K562 (cell line): ENCODE data around the gene OTUD5. TPM values are rescaled to one million over a fixed set of nuclear protein-coding genes. Genes with fewer than 3 reads are reported as not detected.

Experiments used
- ARID1B ChIP-seq: fragments of 450-650 bp; IDR thresholded peaks from 2 replicates; pipeline ENCODE4 v1.6.1; 2016; ENCODE audit warnings: antibody characterized with exemption, mild to moderate bottlenecking, inconsistent platforms
- CREB1 ChIP-seq, 2 experiments: sonication (generic) in 1 of 2; formaldehyde crosslinking in 1 of 2; IDR thresholded peaks; 2 replicates each; pipeline versions ENCODE4 v1.6.1 to v1.8.0; 2012 to 2022; ENCODE audit warnings: inconsistent platforms in 1 of 2, mild to moderate bottlenecking in 1 of 2, missing genetic modification reagents in 1 of 2, moderate library complexity in 1 of 2
- HMGN3 ChIP-seq: IDR thresholded peaks from 2 replicates; pipeline ENCODE4 v1.6.1; 2011; ENCODE audit warnings: borderline replicate concordance, low read depth, mild to moderate bottlenecking, mixed read lengths, low read length; ENCODE audit not compliant: insufficient read length; ENCODE audit errors: extremely low read depth
- PHF20 ChIP-seq: fragments of 450-650 bp; IDR thresholded peaks from 2 replicates; pipeline ENCODE4 v1.6.1; 2018; ENCODE audit not compliant: partially characterized antibody
- PML ChIP-seq: IDR thresholded peaks from 2 replicates; pipeline ENCODE4 v1.6.1; 2012; ENCODE audit warnings: low read length, inconsistent platforms
- POLR3G ChIP-seq: IDR thresholded peaks from 2 replicates; pipeline ENCODE4 v1.6.1; 2011; ENCODE audit not compliant: insufficient read length, insufficient replicate concordance; ENCODE audit errors: extremely low read depth
- POU5F1 ChIP-seq: fragments of 150-350 bp; IDR thresholded peaks from 2 replicates; pipeline ENCODE4 v1.6.1; 2014; ENCODE audit warnings: borderline replicate concordance, low read length, low read depth, mild to moderate bottlenecking; ENCODE audit not compliant: partially characterized antibody
- RB1 ChIP-seq: fragments of 450-650 bp; IDR thresholded peaks from 2 replicates; pipeline ENCODE4 v1.6.1; 2017; ENCODE audit warnings: low read depth, mild to moderate bottlenecking
- RFX5 ChIP-seq: IDR thresholded peaks from 2 replicates; pipeline ENCODE4 v1.6.1; 2011; ENCODE audit warnings: low read depth, mild to moderate bottlenecking, improper control_type of control experiment, low read length
- SAP30 ChIP-seq: fragments of 200-600 bp; sonication (generic); IDR thresholded peaks from 2 replicates; pipeline ENCODE4 v1.6.1; 2012; ENCODE audit warnings: borderline replicate concordance, low read depth, mild to moderate bottlenecking, moderate library complexity, low read length, control low read depth, inconsistent platforms; ENCODE audit not compliant: insufficient read depth, poor library complexity, severe bottlenecking
- SMAD4 ChIP-seq: fragments of 250-450 bp; sonication (Bioruptor Pico); conservative IDR thresholded peaks from 2 replicates; pipeline ENCODE4 v1.8.0; 2021; ENCODE audit warnings: inconsistent platforms, mild to moderate bottlenecking, moderate library complexity
- STAG1 ChIP-seq: sonication (generic); formaldehyde crosslinking; IDR thresholded peaks from 2 replicates; pipeline ENCODE4 v1.5.0; 2020; ENCODE audit warnings: missing genetic modification reagents, borderline replicate concordance
- TEAD4 ChIP-seq, 2 experiments: sonication (generic) in 1 of 2; formaldehyde crosslinking in 1 of 2; IDR thresholded peaks; 2 replicates each; pipeline versions ENCODE4 v1.6.1 to v1.8.0; 2012 to 2022; ENCODE audit warnings: borderline replicate concordance in 1 of 2, inconsistent platforms in 1 of 2, low read length in 1 of 2, mild to moderate bottlenecking in 1 of 2, missing genetic modification reagents in 1 of 2
- XRCC5 ChIP-seq: fragments of 200-400 bp; formaldehyde crosslinking; IDR thresholded peaks from 2 replicates; pipeline ENCODE4 v1.6.1; 2017; ENCODE audit warnings: low read depth, mild to moderate bottlenecking, low read length
- ZBTB1 ChIP-seq: sonication (generic); formaldehyde crosslinking; IDR thresholded peaks from 2 replicates; pipeline ENCODE4 v1.8.1; 2023; ENCODE audit warnings: missing genetic modification reagents, low read depth, mild to moderate bottlenecking, borderline replicate concordance
- ZFPM2 ChIP-seq: fragments of 250-450 bp; sonication (Bioruptor Pico); IDR thresholded peaks from 2 replicates; pipeline ENCODE4 v1.5.1; 2022; ENCODE audit warnings: mild to moderate bottlenecking
- ZNF408 ChIP-seq: fragments of 250-450 bp; sonication (Bioruptor Pico); IDR thresholded peaks from 2 replicates; pipeline ENCODE4 v1.4.0; 2020; ENCODE audit warnings: low read depth, mild to moderate bottlenecking, moderate library complexity
- ZNF766 ChIP-seq: fragments of 200-800 bp; sonication (Bioruptor generic); conservative IDR thresholded peaks from 2 replicates; pipeline ENCODE4 v1.6.1; 2016; ENCODE audit warnings: missing genetic modification characterization, missing compliant biosample characterization
- ZNF830 ChIP-seq: fragments of 250-450 bp; sonication (Bioruptor Pico); IDR thresholded peaks from 2 replicates; pipeline ENCODE4 v1.5.0; 2021; ENCODE audit warnings: mild to moderate bottlenecking
- polyA plus RNA-seq, 8 experiments: library from polyadenylated mRNA; depleted of rRNA in 4 of 8; stranded (reverse) in 5 of 8; unstranded in 3 of 8; fragments of >200 nt; fragmentation: Nextera tagmentation in 2 of 8; fragmentation: Illumina TruSeq in 1 of 8; extraction: Ambion mirVana in 2 of 8; extraction: Trizol in 1 of 8; gene quantifications; 2 replicates each; pipeline versions ENCODE4 v1.2.1 to v1.2.3, GENCODE V29; 2011 to 2014; ENCODE audit warnings: inconsistent platforms in 1 of 8, missing spikeins in 1 of 8
- total RNA-seq, 7 experiments: library from RNA; depleted of rRNA in 6 of 7; stranded (reverse); fragments of >200 nt in 6 of 7; fragmentation: Illumina TruSeq in 2 of 7; extraction: Trizol in 2 of 7; gene quantifications; 2 replicates each; pipeline versions ENCODE4 v1.2.1 to v1.2.3, GENCODE V29; 2011 to 2021; ENCODE audit warnings: low replicate concordance in 1 of 7
- TF ChIP-seq, protein P1 (sequence below): fragments of 200-800 bp; sonication (Bioruptor generic); IDR thresholded peaks from 2 replicates; pipeline ENCODE4 v1.6.1; 2017; ENCODE audit warnings: missing genetic modification characterization, missing compliant biosample characterization
- TF ChIP-seq, protein P2 (sequence below): IDR thresholded peaks from 2 replicates; pipeline ENCODE4 v1.6.1; 2011; ENCODE audit warnings: borderline replicate concordance, low read depth, mild to moderate bottlenecking, moderate library complexity, low read length; ENCODE audit not compliant: insufficient read depth, poor library complexity, severe bottlenecking
- TF ChIP-seq, protein P3 (sequence below): fragments of 250-450 bp; sonication (Bioruptor Pico); IDR thresholded peaks from 2 replicates; pipeline ENCODE4 v1.6.1; 2021; ENCODE audit warnings: mild to moderate bottlenecking

Gene OTUD5
- total and polyA plus RNA-seq, 9 of the 15 experiments (the other 6 are each of a cell fraction or from before 2014, with no cell fraction given), result 3.6 to 102 (median 59.0) TPM

DNA sequence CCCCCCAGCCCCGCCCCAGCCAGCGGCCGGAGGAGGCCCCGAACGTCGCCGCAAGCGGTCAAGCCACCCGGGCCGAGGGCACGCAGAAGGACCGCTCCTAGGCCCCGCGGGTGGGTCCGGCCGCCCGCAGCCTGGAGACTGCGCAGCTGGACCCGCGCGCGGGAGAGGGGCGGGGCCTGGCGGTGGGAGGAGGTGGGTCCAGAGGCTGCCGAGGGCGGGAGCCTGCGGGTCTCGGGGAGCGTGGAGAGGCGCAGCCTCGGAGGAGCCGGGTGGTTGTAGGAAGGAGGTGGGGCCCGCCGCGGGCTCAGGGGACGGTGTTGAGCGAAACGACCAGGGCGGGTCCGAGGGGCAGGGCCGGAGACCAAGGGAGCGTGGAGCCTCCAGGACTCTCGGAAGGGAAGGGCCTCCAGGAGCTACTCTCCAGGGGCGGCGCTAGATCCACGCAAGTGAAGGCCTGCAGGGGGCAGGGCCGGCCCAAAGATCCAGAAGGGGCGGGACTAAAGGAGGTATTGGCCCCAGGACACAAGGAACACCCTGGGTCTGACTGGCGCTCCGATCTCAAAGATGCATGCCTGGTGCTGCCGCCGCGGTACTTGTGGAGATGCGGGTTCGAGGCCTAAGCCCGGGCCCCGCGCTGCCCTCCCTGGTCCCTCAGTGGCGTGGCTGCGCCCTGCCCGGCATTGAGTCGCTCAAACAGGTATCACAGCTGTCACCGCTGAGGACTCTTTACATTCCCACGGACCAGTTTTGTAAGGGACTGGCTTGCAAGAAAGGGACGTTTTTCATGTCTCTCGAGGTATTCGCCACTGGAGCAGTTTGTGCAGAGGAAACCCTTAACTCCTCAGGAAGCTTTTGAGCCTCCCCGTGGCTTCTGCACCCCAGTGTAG lies 65.8 kb downstream of the OTUD5 start (continued):
- TF ChIP-seq ZNF766 (CRISPR knock-in tag), result 0 out of 2 replicates have a peak, but pooled peaks have one; percentile 29
- no peak for TF ChIP-seq POLR3G
- no peak for TF ChIP-seq ZNF830
- TF ChIP-seq SMAD4 (CRISPR knock-in tag), result 0 out of 2 replicates have a peak, but pooled peaks have one; percentile 15
- peak; percentile 25; the same call in 1 of the 2 replicates for TF ChIP-seq CREB1 (IDR thresholded peaks at IDR 0.05)
- TF ChIP-seq CREB1 (CRISPR knock-in tag; IDR thresholded peaks at IDR 0.05), result peak; percentile 34; the same call in 1 of the 2 replicates
- no peak for TF ChIP-seq ZBTB1 (CRISPR knock-in tag)
- TF ChIP-seq, protein P1, sequence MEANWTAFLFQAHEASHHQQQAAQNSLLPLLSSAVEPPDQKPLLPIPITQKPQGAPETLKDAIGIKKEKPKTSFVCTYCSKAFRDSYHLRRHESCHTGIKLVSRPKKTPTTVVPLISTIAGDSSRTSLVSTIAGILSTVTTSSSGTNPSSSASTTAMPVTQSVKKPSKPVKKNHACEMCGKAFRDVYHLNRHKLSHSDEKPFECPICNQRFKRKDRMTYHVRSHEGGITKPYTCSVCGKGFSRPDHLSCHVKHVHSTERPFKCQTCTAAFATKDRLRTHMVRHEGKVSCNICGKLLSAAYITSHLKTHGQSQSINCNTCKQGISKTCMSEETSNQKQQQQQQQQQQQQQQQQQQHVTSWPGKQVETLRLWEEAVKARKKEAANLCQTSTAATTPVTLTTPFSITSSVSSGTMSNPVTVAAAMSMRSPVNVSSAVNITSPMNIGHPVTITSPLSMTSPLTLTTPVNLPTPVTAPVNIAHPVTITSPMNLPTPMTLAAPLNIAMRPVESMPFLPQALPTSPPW (CRISPR knock-in tag), result peak; percentile 69
- no peak for TF ChIP-seq ZNF408 (CRISPR knock-in tag)
- TF ChIP-seq, protein P2, sequence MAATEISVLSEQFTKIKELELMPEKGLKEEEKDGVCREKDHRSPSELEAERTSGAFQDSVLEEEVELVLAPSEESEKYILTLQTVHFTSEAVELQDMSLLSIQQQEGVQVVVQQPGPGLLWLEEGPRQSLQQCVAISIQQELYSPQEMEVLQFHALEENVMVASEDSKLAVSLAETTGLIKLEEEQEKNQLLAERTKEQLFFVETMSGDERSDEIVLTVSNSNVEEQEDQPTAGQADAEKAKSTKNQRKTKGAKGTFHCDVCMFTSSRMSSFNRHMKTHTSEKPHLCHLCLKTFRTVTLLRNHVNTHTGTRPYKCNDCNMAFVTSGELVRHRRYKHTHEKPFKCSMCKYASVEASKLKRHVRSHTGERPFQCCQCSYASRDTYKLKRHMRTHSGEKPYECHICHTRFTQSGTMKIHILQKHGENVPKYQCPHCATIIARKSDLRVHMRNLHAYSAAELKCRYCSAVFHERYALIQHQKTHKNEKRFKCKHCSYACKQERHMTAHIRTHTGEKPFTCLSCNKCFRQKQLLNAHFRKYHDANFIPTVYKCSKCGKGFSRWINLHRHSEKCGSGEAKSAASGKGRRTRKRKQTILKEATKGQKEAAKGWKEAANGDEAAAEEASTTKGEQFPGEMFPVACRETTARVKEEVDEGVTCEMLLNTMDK, result peak; percentile 81
- TF ChIP-seq RB1, result 0 out of 2 replicates have a peak, but pooled peaks have one; percentile 26
- TF ChIP-seq STAG1 (CRISPR knock-in tag), result no peak
- TF ChIP-seq PML, result no peak
- TF ChIP-seq XRCC5, result peak; percentile 38; the same call in 1 of the 2 replicates
- no peak for TF ChIP-seq TEAD4 (IDR thresholded peaks at IDR 0.05; ENCODE audit: low read length)
- no peak for TF ChIP-seq TEAD4 (CRISPR knock-in tag; IDR thresholded peaks at IDR 0.05; ENCODE audit: borderline replicate concordance)
- peak; percentile 10 for TF ChIP-seq HMGN3
- no peak for TF ChIP-seq PHF20
- no peak for TF ChIP-seq RFX5
- no peak for TF ChIP-seq ZFPM2 (CRISPR knock-in tag)
- TF ChIP-seq, protein P3, sequence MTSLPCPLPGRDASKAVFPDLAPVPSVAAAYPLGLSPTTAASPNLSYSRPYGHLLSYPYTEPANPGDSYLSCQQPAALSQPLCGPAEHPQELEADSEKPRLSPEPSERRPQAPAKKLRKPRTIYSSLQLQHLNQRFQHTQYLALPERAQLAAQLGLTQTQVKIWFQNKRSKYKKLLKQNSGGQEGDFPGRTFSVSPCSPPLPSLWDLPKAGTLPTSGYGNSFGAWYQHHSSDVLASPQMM (CRISPR knock-in tag), result no peak
- TF ChIP-seq POU5F1, result no peak
- no peak for TF ChIP-seq ARID1B
- peak; percentile 39 for TF ChIP-seq SAP30
